SK-N-SH treated with all-trans-retinoic acid at 6 μM for 48 hours (cell line): Measurements from ENCODE around the gene TNNI3K.

Experiments used
- ATAC-seq: fragments of 200-7000 bp; cut with Tn5 transposase; 3 replicates; pipeline ENCODE4 v1.9.1; 2020; ENCODE audit warnings: mild to moderate bottlenecking, moderate library complexity
- ARNTL ChIP-seq: fragments of 450-650 bp; formaldehyde crosslinking; IDR thresholded peaks from 2 replicates; pipeline ENCODE4 v1.5.0; 2020; ENCODE audit warnings: low read depth, mild to moderate bottlenecking, moderate library complexity, borderline replicate concordance
- BACH2 ChIP-seq: fragments of 250-450 bp; sonication (Bioruptor Pico); IDR thresholded peaks from 2 replicates; pipeline ENCODE4 v1.9.0; 2021; ENCODE audit warnings: mild to moderate bottlenecking, borderline replicate concordance
- CREB5 ChIP-seq: fragments of 250-450 bp; sonication (Bioruptor Pico); IDR thresholded peaks from 2 replicates; pipeline ENCODE4 v1.5.1; 2020; ENCODE audit warnings: low read depth, mild to moderate bottlenecking, moderate library complexity
- CSDC2 ChIP-seq: fragments of 250-450 bp; sonication (Bioruptor Pico); IDR thresholded peaks from 2 replicates; pipeline ENCODE4 v1.5.0; 2020; ENCODE audit warnings: mild to moderate bottlenecking, moderate library complexity
- CSRNP3 ChIP-seq: fragments of 250-450 bp; sonication (Bioruptor Pico); IDR thresholded peaks from 2 replicates; pipeline ENCODE4 v1.5.1; 2021; ENCODE audit warnings: mild to moderate bottlenecking, moderate library complexity
- GLIS3 ChIP-seq: fragments of 250-450 bp; sonication (Bioruptor Pico); IDR thresholded peaks from 2 replicates; pipeline ENCODE4 v1.5.0; 2020; ENCODE audit warnings: mild to moderate bottlenecking, moderate library complexity
- ISL1 ChIP-seq: fragments of 250-450 bp; sonication (Bioruptor Pico); IDR thresholded peaks from 2 replicates; pipeline ENCODE4 v2.1.2; 2022; ENCODE audit warnings: mild to moderate bottlenecking, moderate library complexity
- OSR1 ChIP-seq: fragments of 250-450 bp; sonication (Bioruptor Pico); IDR thresholded peaks from 2 replicates; pipeline ENCODE4 v1.8.0; 2022; ENCODE audit warnings: moderate library complexity, mild to moderate bottlenecking, inconsistent platforms
- PATZ1 ChIP-seq: fragments of 250-450 bp; sonication (Bioruptor Pico); IDR thresholded peaks from 2 replicates; pipeline ENCODE4 v1.8.0; 2020; ENCODE audit warnings: mild to moderate bottlenecking, moderate library complexity, borderline replicate concordance
- POU6F1 ChIP-seq: fragments of 250-450 bp; sonication (Bioruptor Pico); IDR thresholded peaks from 2 replicates; pipeline ENCODE4 v1.8.0; 2021; ENCODE audit warnings: low read depth, mild to moderate bottlenecking, moderate library complexity, borderline replicate concordance
- PPARA ChIP-seq: fragments of 250-450 bp; sonication (Bioruptor Pico); IDR thresholded peaks from 2 replicates; pipeline ENCODE4 v1.5.0; 2020; ENCODE audit warnings: mild to moderate bottlenecking, borderline replicate concordance
- RARB ChIP-seq: fragments of 250-450 bp; sonication (Bioruptor Pico); IDR thresholded peaks from 2 replicates; pipeline ENCODE4 v1.8.0; 2021; ENCODE audit warnings: mild to moderate bottlenecking, moderate library complexity
- SNAI2 ChIP-seq: fragments of 250-450 bp; sonication (Bioruptor Pico); IDR thresholded peaks from 2 replicates; pipeline ENCODE4 v1.5.0; 2020; ENCODE audit warnings: mild to moderate bottlenecking, moderate library complexity
- TCF4 ChIP-seq: fragments of 250-450 bp; sonication (Bioruptor Pico); IDR thresholded peaks from 2 replicates; pipeline ENCODE4 v1.8.0; 2021; ENCODE audit warnings: mild to moderate bottlenecking, moderate library complexity, borderline replicate concordance
- TOX ChIP-seq: fragments of 250-450 bp; sonication (Bioruptor Pico); IDR thresholded peaks from 2 replicates; pipeline ENCODE4 v1.8.0; 2021; ENCODE audit warnings: mild to moderate bottlenecking, moderate library complexity, borderline replicate concordance
- TSHZ2 ChIP-seq: fragments of 250-450 bp; sonication (Bioruptor Pico); IDR thresholded peaks from 2 replicates; pipeline ENCODE4 v1.5.0; 2020; ENCODE audit warnings: mild to moderate bottlenecking, moderate library complexity
- ZC3H10 ChIP-seq: fragments of 250-450 bp; sonication (Bioruptor Pico); IDR thresholded peaks from 2 replicates; pipeline ENCODE4 v1.5.1; 2021; ENCODE audit warnings: mild to moderate bottlenecking, moderate library complexity
- ZFP3 ChIP-seq: fragments of 250-450 bp; sonication (Bioruptor Pico); IDR thresholded peaks from 2 replicates; pipeline ENCODE4 v1.5.0; 2020; ENCODE audit warnings: mild to moderate bottlenecking, moderate library complexity
- ZFP30 ChIP-seq: fragments of 450-650 bp; formaldehyde crosslinking; IDR thresholded peaks from 2 replicates; pipeline ENCODE4 v1.5.0; 2022; ENCODE audit warnings: mild to moderate bottlenecking, moderate library complexity
- ZNF565 ChIP-seq: fragments of 450-650 bp; formaldehyde crosslinking; conservative IDR thresholded peaks from 2 replicates; pipeline ENCODE4 v1.5.0; 2020; ENCODE audit warnings: low read depth, mild to moderate bottlenecking, moderate library complexity
- ZNF70 ChIP-seq: fragments of 450-650 bp; formaldehyde crosslinking; IDR thresholded peaks from 2 replicates; pipeline ENCODE4 v1.5.0; 2020; ENCODE audit warnings: mild to moderate bottlenecking, moderate library complexity
- ZNF8 ChIP-seq: fragments of 450-650 bp; formaldehyde crosslinking; IDR thresholded peaks from 2 replicates; pipeline ENCODE4 v1.5.0; 2020; ENCODE audit warnings: mild to moderate bottlenecking, moderate library complexity

Gene TNNI3K

GRCh38 chr1:74396933-74397332 lies 161.7 kb downstream of the TNNI3K start:
- no peak for TF ChIP-seq ZNF70
- TF ChIP-seq ZC3H10 (CRISPR knock-in tag), result no peak
- no peak for TF ChIP-seq TOX (CRISPR knock-in tag)
- TF ChIP-seq POU6F1, result no peak
- ATAC-seq, result no peak

- no peak for ATAC-seq
- TF ChIP-seq TOX (CRISPR knock-in tag), result no peak
Measured at GRCh38 chr1:74399249-74399648, 164.1 kb downstream of the TNNI3K start.

- TF ChIP-seq ZFP30 (no peak), OSR1 (CRISPR knock-in tag) (no peak), ZNF565 (CRISPR knock-in tag) (no peak), TCF4 (no peak), ZFP3 (CRISPR knock-in tag) (no peak), RARB (CRISPR knock-in tag) (no peak), PPARA (CRISPR knock-in tag) (no peak), ZNF8 (no peak), BACH2 (CRISPR knock-in tag) (no peak), ZC3H10 (CRISPR knock-in tag) (no peak)
- ATAC-seq, result no peak
Measured at GRCh38 chr1:74402873-74403272, 167.7 kb downstream of the TNNI3K start.

- no peak for TF ChIP-seq POU6F1
- no peak for TF ChIP-seq ZFP30
- TF ChIP-seq ARNTL (CRISPR knock-in tag), result no peak
- TF ChIP-seq RARB (CRISPR knock-in tag), result no peak
- no peak for TF ChIP-seq GLIS3 (CRISPR knock-in tag)
- TF ChIP-seq PATZ1 (CRISPR knock-in tag), result no peak
- no peak for ATAC-seq
Measured at GRCh38 chr1:74403606-74404005, 168.4 kb downstream of the TNNI3K start.

GRCh38 chr1:74406759-74407158 lies 171.6 kb downstream of the TNNI3K start:
- no peak for ATAC-seq
- TF ChIP-seq BACH2 (CRISPR knock-in tag), result no peak
- no peak for TF ChIP-seq ZNF565 (CRISPR knock-in tag)
- no peak for TF ChIP-seq PATZ1 (CRISPR knock-in tag)
- 0 out of 2 replicates have a peak, but pooled peaks have one; percentile 48 for TF ChIP-seq CSRNP3 (CRISPR knock-in tag)
- TF ChIP-seq ARNTL (CRISPR knock-in tag), result no peak
- TF ChIP-seq PPARA (CRISPR knock-in tag), result no peak
- peak; percentile 66; the same call in 1 of the 2 replicates for TF ChIP-seq TSHZ2
- peak; percentile 87 for TF ChIP-seq ISL1 (CRISPR knock-in tag)
- TF ChIP-seq TCF4, result 0 out of 2 replicates have a peak, but pooled peaks have one; percentile 38
- peak; percentile 47; the same call in 1 of the 2 replicates for TF ChIP-seq CREB5 (CRISPR knock-in tag)
- TF ChIP-seq OSR1 (CRISPR knock-in tag), result no peak
- TF ChIP-seq RARB (CRISPR knock-in tag), result no peak
- TF ChIP-seq ZNF70, result no peak
- TF ChIP-seq ZNF8, result no peak
- TF ChIP-seq CSDC2 (CRISPR knock-in tag), result no peak
- TF ChIP-seq SNAI2 (CRISPR knock-in tag), result no peak
- no peak for TF ChIP-seq ZFP30
